ENCODE measurements around the gene PHLPP2. TPM values are rescaled to one million over a fixed set of nuclear protein-coding genes. Genes with fewer than 3 reads are reported as not detected.

PHLPP2 gene
- total RNA-seq, 5 donors from 2014 or later (not counting 1 experiment from before 2014, with no cell fraction given) = 7.6 to 9.9 (median 9.3) TPM

- Mint-ChIP-seq H3K27ac (no peak overlapping the region), H3K4me1 (no peaks in the 10 kb centered on the region), H3K36me3 (peaks cover 66% of the 10 kb centered on the region), H3K9me3 (no peaks in the 10 kb centered on the region), H3K27me3 (no peaks in the 10 kb centered on the region), H3K4me3 (no peak overlapping the region)
- Histone ChIP-seq H3K36me3 (ENCODE audit: control insufficient read depth in 2 of 2, extremely low read depth in 1 of 2, insufficient read depth in 1 of 2, low read length in 1 of 2) (peaks cover 3 to 45% of the 10 kb centered on the region in 2 donors), H3K4me1 (ENCODE audit: control insufficient read depth in 1 of 2, extremely low read depth in 1 of 2, insufficient read depth in 2 of 2, low read length in 2 of 2) (no peaks in the 10 kb centered on the region), H3K27ac (ENCODE audit: low read length) (no peak overlapping the region), H3K4me3 (ENCODE audit: control insufficient read depth in 1 of 2, extremely low read depth in 1 of 2, low read length in 1 of 2) (no peak overlapping the region), H3K9me3 (no peaks in the 10 kb centered on the region), H3K27me3 (replicated peaks in 1 of 2; ENCODE audit: control insufficient read depth in 2 of 2, extremely low read depth in 1 of 2, insufficient read depth in 2 of 2, low read length in 1 of 2) (no peaks in the 10 kb centered on the region)
- WGBS (ENCODE audit: insufficient coverage) = 100% methylated on average over 1 of the region's 3 CpGs
- ATAC-seq (replicated peaks in 1 of 4) = no peak
- ChIA-PET POLR2A (no interaction called here), CTCF (no interaction called here)
- DNase-seq = no peak
Measured at GRCh38 chr16:71671165-71671564, 53.3 kb downstream of the PHLPP2 start.

DNA sequence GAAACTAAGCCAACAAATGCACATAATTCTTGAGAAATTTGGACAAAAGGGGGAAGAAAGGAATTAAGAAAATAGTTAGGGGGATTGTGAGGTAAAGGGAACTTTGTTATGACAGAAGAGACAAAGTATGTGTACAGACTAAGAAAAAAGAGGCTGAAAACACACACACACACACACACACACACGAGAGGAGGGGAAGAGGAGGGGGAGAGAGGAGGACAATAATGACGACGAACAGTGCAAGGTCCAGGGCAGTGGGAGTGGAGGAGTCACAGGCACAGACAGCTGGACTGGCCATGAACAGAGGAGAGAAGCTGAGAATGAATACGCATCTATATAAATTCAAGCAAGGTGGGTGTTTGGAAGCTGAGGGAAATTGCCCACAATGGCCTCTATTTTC lies 54.0 kb downstream of the PHLPP2 start:
- DNase-seq (no peak), ATAC-seq (replicated peaks in 1 of 4) (no peak)
- Histone ChIP-seq H3K27ac (ENCODE audit: low read length) (no peak overlapping the region), H3K9me3 (no peaks in the 10 kb centered on the region), H3K4me1 (ENCODE audit: control insufficient read depth in 1 of 2, extremely low read depth in 1 of 2, insufficient read depth in 2 of 2, low read length in 2 of 2) (no peaks in the 10 kb centered on the region), H3K36me3 (ENCODE audit: control insufficient read depth in 2 of 2, extremely low read depth in 1 of 2, insufficient read depth in 1 of 2, low read length in 1 of 2) (peaks cover 3 to 42% of the 10 kb centered on the region in 2 donors), H3K27me3 (replicated peaks in 1 of 2; ENCODE audit: control insufficient read depth in 2 of 2, extremely low read depth in 1 of 2, insufficient read depth in 2 of 2, low read length in 1 of 2) (no peaks in the 10 kb centered on the region), H3K4me3 (ENCODE audit: control insufficient read depth in 1 of 2, extremely low read depth in 1 of 2, low read length in 1 of 2) (no peak overlapping the region)
- H3K4me3 Mint-ChIP-seq = no peak overlapping the region
- no peak overlapping the region for H3K27ac Mint-ChIP-seq
- H3K27me3 Mint-ChIP-seq = no peaks in the 10 kb centered on the region
- ChIA-PET CTCF (no interaction called here), POLR2A (no interaction called here)
- peaks cover 66% of the 10 kb centered on the region for H3K36me3 Mint-ChIP-seq
- H3K9me3 Mint-ChIP-seq = no peaks in the 10 kb centered on the region
- no CpG with 5 or more reads among the region's 4 CpGs for WGBS (ENCODE audit: insufficient coverage)
- no peaks in the 10 kb centered on the region for H3K4me1 Mint-ChIP-seq

DNA sequence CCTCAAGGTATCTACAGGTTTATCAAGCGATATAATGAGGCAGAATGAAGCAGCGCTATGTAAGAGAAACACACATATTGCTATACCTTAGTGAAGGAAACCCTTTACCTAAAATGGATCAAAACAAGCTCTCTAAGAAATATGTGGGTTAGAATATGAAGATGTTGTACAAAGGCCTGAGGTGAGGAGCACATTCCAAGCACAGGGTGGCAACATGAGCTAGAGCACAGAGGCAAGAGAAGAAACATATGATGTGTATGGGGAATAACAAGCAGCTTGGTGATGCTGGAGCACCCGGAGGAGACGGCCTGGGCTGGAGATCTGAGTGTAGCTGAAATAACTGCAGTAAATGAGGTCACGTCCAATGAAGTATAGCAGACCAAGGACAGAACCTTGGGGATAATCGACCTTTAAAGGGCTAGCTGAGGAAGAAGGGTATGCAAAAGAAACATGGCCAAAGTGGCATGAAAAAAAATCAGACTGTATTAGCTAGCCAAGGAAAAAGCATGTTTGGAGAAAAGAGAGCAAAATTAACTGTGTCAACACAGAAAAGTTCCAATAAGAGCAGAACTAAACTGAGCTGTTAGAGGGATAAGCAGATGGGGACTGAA lies 54.5 kb downstream of the PHLPP2 start:
- ChIA-PET CTCF (interaction anchor here (0.5 to 0.6 kb wide), 2 partner anchors 59 to 292 kb away, joined by 3 to 4 read pairs; no protein-coding TSS in a partner anchor), POLR2A (interaction anchor here in 1 of 2 donors (0.6 kb wide), 1 partner anchor 92 kb away, joined by 4 read pairs; no protein-coding TSS in a partner anchor)
- Mint-ChIP-seq H3K36me3 (peaks cover 65% of the 10 kb centered on the region), H3K27me3 (no peaks in the 10 kb centered on the region), H3K4me3 (no peak overlapping the region), H3K4me1 (no peaks in the 10 kb centered on the region), H3K27ac (no peak overlapping the region), H3K9me3 (no peaks in the 10 kb centered on the region)
- no peaks in the 10 kb centered on the region for H3K4me1 ChIP-seq (ENCODE audit: control insufficient read depth in 1 of 2, extremely low read depth in 1 of 2, insufficient read depth in 2 of 2, low read length in 2 of 2)
- no peak overlapping the region for H3K4me3 ChIP-seq (ENCODE audit: control insufficient read depth in 1 of 2, extremely low read depth in 1 of 2, low read length in 1 of 2)
- H3K27me3 ChIP-seq (replicated peaks in 1 of 2; ENCODE audit: control insufficient read depth in 2 of 2, extremely low read depth in 1 of 2, insufficient read depth in 2 of 2, low read length in 1 of 2) = no peaks in the 10 kb centered on the region
- 100% methylated on average over 3 of the region's 6 CpGs for WGBS (ENCODE audit: insufficient coverage)
- no peaks in the 10 kb centered on the region for H3K9me3 ChIP-seq
- no peak for DNase-seq
- peaks cover 3 to 39% of the 10 kb centered on the region in 2 donors for H3K36me3 ChIP-seq (ENCODE audit: control insufficient read depth in 2 of 2, extremely low read depth in 1 of 2, insufficient read depth in 1 of 2, low read length in 1 of 2)
- no peak overlapping the region for H3K27ac ChIP-seq (ENCODE audit: low read length)
- no peak for ATAC-seq (replicated peaks in 1 of 4)

- no peak for DNase-seq
- Mint-ChIP-seq H3K27me3 (no peaks in the 10 kb centered on the region), H3K4me3 (no peak overlapping the region), H3K4me1 (no peaks in the 10 kb centered on the region), H3K36me3 (peaks cover 60% of the 10 kb centered on the region), H3K27ac (no peak overlapping the region), H3K9me3 (no peaks in the 10 kb centered on the region)
- Histone ChIP-seq H3K4me3 (ENCODE audit: control insufficient read depth in 1 of 2, extremely low read depth in 1 of 2, low read length in 1 of 2) (no peak overlapping the region), H3K9me3 (no peaks in the 10 kb centered on the region), H3K27ac (ENCODE audit: low read length) (no peak overlapping the region), H3K4me1 (ENCODE audit: control insufficient read depth in 1 of 2, extremely low read depth in 1 of 2, insufficient read depth in 2 of 2, low read length in 2 of 2) (no peaks in the 10 kb centered on the region), H3K27me3 (replicated peaks in 1 of 2; ENCODE audit: control insufficient read depth in 2 of 2, extremely low read depth in 1 of 2, insufficient read depth in 2 of 2, low read length in 1 of 2) (no peaks in the 10 kb centered on the region), H3K36me3 (ENCODE audit: control insufficient read depth in 2 of 2, extremely low read depth in 1 of 2, insufficient read depth in 1 of 2, low read length in 1 of 2) (peaks cover 3 to 41% of the 10 kb centered on the region in 2 donors)
- WGBS (ENCODE audit: insufficient coverage) = 100% methylated on average over 2 of the region's 4 CpGs
- ChIA-PET CTCF (no interaction called here), POLR2A (no interaction called here)
- no peak for ATAC-seq (replicated peaks in 1 of 4)
Measured at GRCh38 chr16:71666928-71667707, 57.4 kb downstream of the PHLPP2 start.

- ChIA-PET CTCF (no interaction called here), POLR2A (no interaction called here)
- DNase-seq = no peak
- no peaks in the 10 kb centered on the region for H3K4me1 Mint-ChIP-seq
- no peak overlapping the region for H3K27ac Mint-ChIP-seq
- no peaks in the 10 kb centered on the region for H3K9me3 ChIP-seq
- H3K36me3 Mint-ChIP-seq = peaks cover 57% of the 10 kb centered on the region
- no peak for ATAC-seq (replicated peaks in 1 of 4)
- no peak overlapping the region for H3K4me3 ChIP-seq (ENCODE audit: control insufficient read depth in 1 of 2, extremely low read depth in 1 of 2, low read length in 1 of 2)
- WGBS (ENCODE audit: insufficient coverage) = no CpG with 5 or more reads among the region's 1 CpG
- no peaks in the 10 kb centered on the region for H3K27me3 Mint-ChIP-seq
- H3K27ac ChIP-seq (ENCODE audit: low read length) = no peak overlapping the region
- H3K9me3 Mint-ChIP-seq = no peaks in the 10 kb centered on the region
- no peaks in the 10 kb centered on the region for H3K27me3 ChIP-seq (replicated peaks in 1 of 2; ENCODE audit: control insufficient read depth in 2 of 2, extremely low read depth in 1 of 2, insufficient read depth in 2 of 2, low read length in 1 of 2)
- H3K4me3 Mint-ChIP-seq = no peak overlapping the region
- H3K36me3 ChIP-seq (ENCODE audit: control insufficient read depth in 2 of 2, extremely low read depth in 1 of 2, insufficient read depth in 1 of 2, low read length in 1 of 2) = peaks cover 3 to 41% of the 10 kb centered on the region in 2 donors
- no peaks in the 10 kb centered on the region for H3K4me1 ChIP-seq (ENCODE audit: control insufficient read depth in 1 of 2, extremely low read depth in 1 of 2, insufficient read depth in 2 of 2, low read length in 2 of 2)
Measured at GRCh38 chr16:71666264-71666663, 58.2 kb downstream of the PHLPP2 start.

DNA sequence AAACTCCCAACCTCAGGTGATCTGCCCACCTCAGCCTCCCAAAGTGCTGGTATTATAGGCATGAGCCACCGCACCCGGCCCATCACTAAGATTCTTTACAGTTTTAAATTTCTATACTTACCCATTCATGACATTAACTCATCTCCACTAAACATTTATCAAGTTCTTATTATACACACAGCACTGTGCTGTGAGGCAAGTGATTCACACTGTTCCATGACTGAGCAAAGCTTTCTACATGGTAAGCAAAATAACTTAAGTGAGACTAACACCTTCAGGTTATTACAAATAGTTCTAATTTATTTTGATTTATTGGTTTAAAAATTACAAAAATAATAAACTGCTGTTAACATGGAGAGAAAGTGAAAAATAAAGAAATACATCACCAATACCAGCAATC lies 65.0 kb downstream of the PHLPP2 start:
- WGBS (ENCODE audit: insufficient coverage) = 100% methylated on average over 2 of the region's 2 CpGs
- Mint-ChIP-seq H3K27me3 (no peaks in the 10 kb centered on the region), H3K4me3 (no peak overlapping the region), H3K9me3 (no peaks in the 10 kb centered on the region), H3K27ac (no peak overlapping the region), H3K36me3 (peaks cover 37% of the 10 kb centered on the region), H3K4me1 (no peaks in the 10 kb centered on the region)
- H3K9me3 ChIP-seq = no peaks in the 10 kb centered on the region
- ATAC-seq (replicated peaks in 1 of 4) = no peak
- no peaks in the 10 kb centered on the region for H3K27me3 ChIP-seq (replicated peaks in 1 of 2; ENCODE audit: control insufficient read depth in 2 of 2, extremely low read depth in 1 of 2, insufficient read depth in 2 of 2, low read length in 1 of 2)
- ChIA-PET CTCF (no interaction called here), POLR2A (interaction anchor here in 1 of 2 donors (0.7 kb wide), 1 partner anchor 286 kb away, joined by 6 read pairs; no protein-coding TSS in a partner anchor)
- H3K4me3 ChIP-seq (ENCODE audit: control insufficient read depth in 1 of 2, extremely low read depth in 1 of 2, low read length in 1 of 2) = no peak overlapping the region
- H3K27ac ChIP-seq (ENCODE audit: low read length) = no peak overlapping the region
- H3K4me1 ChIP-seq (ENCODE audit: control insufficient read depth in 1 of 2, extremely low read depth in 1 of 2, insufficient read depth in 2 of 2, low read length in 2 of 2) = no peaks in the 10 kb centered on the region
- H3K36me3 ChIP-seq (ENCODE audit: control insufficient read depth in 2 of 2, extremely low read depth in 1 of 2, insufficient read depth in 1 of 2, low read length in 1 of 2) = peaks cover 0 to 39% of the 10 kb centered on the region in 2 donors
- DNase-seq = no peak

All from T-cell (primary cell).